Muscle layer of colon (tissue), 2 donors: ENCODE results near the gene EIF4E.
A peak's percentile ranks its signal among the peaks of the same experiment; 100 is the strongest.

Experiments
- H3K27ac ChIP-seq: one replicate; pipeline ENCODE4 v1.7.0; 2013; ENCODE audit warnings: low read depth, mild to moderate bottlenecking, low read length, moderate library complexity
- H3K27me3 ChIP-seq, 2 donors: one replicate each; pipeline ENCODE4 v1.7.0; 2013; ENCODE audit warnings: low read length in 2 of 2, mild to moderate bottlenecking in 2 of 2; ENCODE audit not compliant: insufficient read depth in 2 of 2, control insufficient read depth in 1 of 2
- H3K36me3 ChIP-seq: one replicate; pipeline ENCODE4 v1.7.0; 2013; ENCODE audit warnings: mild to moderate bottlenecking, low read length; ENCODE audit not compliant: insufficient read depth
- H3K4me1 ChIP-seq: one replicate; pipeline ENCODE4 v1.7.0; 2013; ENCODE audit warnings: mild to moderate bottlenecking, low read length; ENCODE audit not compliant: insufficient read depth
- H3K4me3 ChIP-seq, 2 donors: one replicate each; pipeline ENCODE4 v1.7.0; 2013; ENCODE audit warnings: low read length in 2 of 2, low read depth in 1 of 2, mild to moderate bottlenecking in 1 of 2, moderate library complexity in 1 of 2
- H3K9ac ChIP-seq: one replicate; pipeline ENCODE4 v1.7.0; 2013; ENCODE audit warnings: low read length
- H3K9me3 ChIP-seq: one replicate; pipeline ENCODE4 v1.7.0; 2013; ENCODE audit warnings: mild to moderate bottlenecking, low read length
- donor health status: abdominal sarcoma.
- donor health status: Adenocarcinoma of cecum.

EIF4E gene, protein sequence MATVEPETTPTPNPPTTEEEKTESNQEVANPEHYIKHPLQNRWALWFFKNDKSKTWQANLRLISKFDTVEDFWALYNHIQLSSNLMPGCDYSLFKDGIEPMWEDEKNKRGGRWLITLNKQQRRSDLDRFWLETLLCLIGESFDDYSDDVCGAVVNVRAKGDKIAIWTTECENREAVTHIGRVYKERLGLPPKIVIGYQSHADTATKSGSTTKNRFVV

DNA sequence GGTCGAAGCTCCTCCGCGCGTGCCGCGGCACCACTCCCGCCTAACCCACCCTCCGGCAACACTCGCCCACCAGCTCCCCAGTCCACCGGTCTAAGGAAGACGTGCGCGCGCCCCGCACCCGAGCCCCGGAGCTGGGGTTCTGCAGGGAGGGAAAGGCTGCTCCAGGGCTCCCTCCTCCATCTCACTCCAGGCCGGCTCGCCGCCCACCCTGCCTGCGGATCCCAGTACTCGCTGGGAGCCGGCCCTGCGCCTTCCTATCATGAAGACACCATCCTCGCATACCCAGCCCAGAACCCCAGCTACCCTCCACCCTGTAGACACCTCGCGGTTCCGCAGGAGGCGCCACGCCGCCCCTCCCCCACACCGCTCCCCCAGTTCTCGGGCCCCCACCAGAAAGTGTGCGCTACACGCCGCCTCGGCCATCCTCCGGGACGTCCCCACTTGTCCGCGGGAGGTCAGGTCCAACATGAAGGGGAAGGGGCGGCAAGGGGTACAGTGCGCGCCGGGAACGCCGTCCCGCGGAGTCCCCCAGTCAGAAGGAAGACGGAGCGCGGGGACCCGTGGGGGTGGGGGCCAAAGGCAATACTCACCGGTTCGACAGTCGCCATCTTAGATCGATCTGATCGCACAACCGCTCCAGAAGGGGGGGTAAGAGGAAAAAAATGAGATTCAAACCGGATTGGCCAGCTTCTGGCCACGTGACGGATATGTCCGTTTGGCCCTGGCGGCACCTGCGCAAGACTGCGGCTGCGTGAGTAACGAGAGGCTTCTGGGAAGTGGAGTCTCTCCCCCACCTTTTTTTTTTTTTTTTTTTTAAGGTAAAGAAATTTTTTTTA, at the start of gene EIF4E:
Gene EIF4E (minus strand): TSS at position 629 of the 836 bp plus-strand sequence. CDS start 21 bp downstream, at position 608.
- Histone ChIP-seq H3K4me3 (peak within 1 kb of the TSS; percentile 96 to 98), H3K27me3 (no peaks in the 10 kb centered on the region), H3K4me1 (no peaks in the 10 kb centered on the region), H3K36me3 (peaks cover 6% of the 10 kb centered on the region), H3K9me3 (no peaks in the 10 kb centered on the region), H3K9ac (peak within 1 kb of the TSS; percentile 93), H3K27ac (peak within 1 kb of the TSS; percentile 97)

DNA sequence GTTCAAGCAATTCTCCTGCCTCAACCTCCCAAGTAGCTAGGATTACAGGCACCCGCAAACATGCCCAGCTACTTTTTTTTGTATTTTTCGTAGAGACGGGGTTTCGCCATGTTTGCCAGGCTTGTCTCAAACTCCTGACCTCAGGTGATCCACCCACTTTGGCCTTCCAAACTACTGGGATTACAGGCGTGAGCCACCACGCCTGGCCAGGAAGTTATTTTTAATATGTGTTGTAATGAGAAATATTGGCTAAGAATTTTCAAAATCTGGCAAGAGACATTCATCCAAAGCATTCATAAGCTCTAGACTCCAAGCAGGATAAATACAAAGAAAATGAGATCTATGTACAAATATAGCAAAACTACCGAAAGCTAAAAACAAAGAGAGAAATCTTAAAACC, 48.6 kb upstream of the EIF4E start:
- no peaks in the 10 kb centered on the region for H3K27me3 ChIP-seq
- no peak overlapping the region for H3K9ac ChIP-seq
- no peak overlapping the region for H3K27ac ChIP-seq
- no peaks in the 10 kb centered on the region for H3K9me3 ChIP-seq
- H3K4me1 ChIP-seq, result no peaks in the 10 kb centered on the region
- H3K4me3 ChIP-seq, result no peak overlapping the region
- no peaks in the 10 kb centered on the region for H3K36me3 ChIP-seq

DNA sequence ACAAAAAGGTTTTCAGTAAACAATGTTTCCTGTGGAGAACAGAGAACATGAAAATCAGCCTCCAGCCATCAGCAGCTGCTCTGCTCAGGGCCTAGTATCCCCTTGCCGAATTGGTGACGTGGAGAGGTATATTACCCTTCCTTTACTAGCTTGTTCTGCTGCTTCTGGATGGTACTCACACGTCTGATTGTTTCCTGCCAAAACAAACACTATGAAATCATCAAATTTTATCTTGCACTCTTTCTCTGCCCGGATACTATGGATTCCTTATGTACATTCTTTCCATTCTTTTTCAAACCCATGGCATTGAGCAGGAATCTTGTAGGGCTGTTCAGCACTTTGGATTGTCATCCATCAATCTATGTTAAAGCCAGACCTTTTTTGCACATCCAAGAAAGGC, 47.8 kb upstream of the EIF4E start:
- no peak overlapping the region for H3K9ac ChIP-seq
- no peaks in the 10 kb centered on the region for H3K9me3 ChIP-seq
- no peaks in the 10 kb centered on the region for H3K27me3 ChIP-seq
- no peak overlapping the region for H3K4me3 ChIP-seq
- no peaks in the 10 kb centered on the region for H3K4me1 ChIP-seq
- no peak overlapping the region for H3K27ac ChIP-seq
- H3K36me3 ChIP-seq, result no peaks in the 10 kb centered on the region

DNA sequence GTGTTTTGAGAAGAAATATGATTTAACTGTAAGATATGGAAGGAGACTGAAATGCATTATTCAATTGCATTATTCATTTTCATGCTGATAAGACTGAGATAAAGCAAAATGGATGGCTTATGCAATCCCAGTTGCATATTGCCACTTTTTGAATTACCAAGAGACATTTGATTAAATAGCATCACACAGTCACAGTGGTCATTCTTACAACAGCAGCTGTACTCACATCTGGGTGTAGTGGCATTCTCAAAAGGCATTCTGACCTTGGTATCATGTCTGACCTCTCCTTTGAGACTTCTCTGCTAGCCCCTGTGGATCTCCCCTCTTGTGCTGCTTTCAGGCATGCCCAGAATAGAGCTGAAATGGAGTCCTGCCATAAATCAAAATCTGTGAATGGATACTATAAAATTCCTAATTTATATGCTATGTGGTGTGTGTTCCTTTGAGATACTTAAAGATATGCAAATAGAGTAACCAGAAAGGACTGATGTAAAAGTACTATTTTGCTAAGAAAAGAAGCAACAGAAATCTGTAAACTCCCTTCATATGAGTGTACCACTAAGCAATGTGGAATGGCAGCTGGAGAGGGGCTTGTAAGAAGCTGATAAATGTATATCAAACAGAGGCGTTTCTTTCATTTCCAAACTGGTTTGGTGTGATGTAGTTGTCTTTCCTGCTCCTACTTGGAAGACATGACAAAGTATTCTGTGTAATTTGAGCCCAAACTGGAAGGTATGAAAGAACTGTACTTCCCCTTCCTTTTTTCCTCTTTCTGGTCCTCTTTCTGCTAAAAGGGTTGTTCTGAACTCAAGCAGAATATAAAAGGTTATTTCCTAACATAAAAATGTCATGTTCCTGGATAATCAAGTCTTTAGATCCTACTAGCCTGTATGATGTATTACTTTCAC, 41.2 kb upstream of the EIF4E start:
- no peaks in the 10 kb centered on the region for H3K9me3 ChIP-seq
- H3K9ac ChIP-seq, result no peak overlapping the region
- H3K4me1 ChIP-seq, result no peaks in the 10 kb centered on the region
- H3K27me3 ChIP-seq, result no peaks in the 10 kb centered on the region
- no peaks in the 10 kb centered on the region for H3K36me3 ChIP-seq
- H3K4me3 ChIP-seq, result no peak overlapping the region
- H3K27ac ChIP-seq, result no peak overlapping the region

DNA sequence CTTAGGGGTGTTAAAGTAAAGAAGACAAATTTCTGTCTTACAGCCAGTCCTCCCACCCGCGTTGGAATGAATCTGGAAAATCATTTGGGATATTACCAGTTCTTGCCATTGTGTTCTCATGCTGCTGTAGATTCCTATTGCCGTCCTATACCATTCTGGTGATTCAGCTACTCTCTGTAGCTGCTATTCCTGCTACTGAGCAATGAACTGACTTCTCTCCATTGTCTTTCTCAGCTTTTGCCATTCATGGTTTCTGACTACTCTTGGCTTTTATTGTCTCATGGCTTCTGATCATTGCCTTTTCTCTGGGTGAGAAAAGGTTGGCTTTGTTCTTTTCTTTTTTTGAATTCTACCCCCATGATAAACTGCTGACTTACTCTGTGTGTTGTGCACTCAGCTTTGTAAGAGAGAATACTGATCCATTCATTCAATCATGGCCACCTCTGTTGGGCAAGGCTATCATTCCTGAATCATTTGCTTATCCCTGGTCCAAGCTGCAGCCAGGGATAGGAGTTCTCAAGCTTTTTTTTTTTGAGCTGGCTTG, 38.9 kb upstream of the EIF4E start:
- Histone ChIP-seq H3K36me3 (no peaks in the 10 kb centered on the region), H3K27ac (no peak overlapping the region), H3K4me3 (no peak overlapping the region)

DNA sequence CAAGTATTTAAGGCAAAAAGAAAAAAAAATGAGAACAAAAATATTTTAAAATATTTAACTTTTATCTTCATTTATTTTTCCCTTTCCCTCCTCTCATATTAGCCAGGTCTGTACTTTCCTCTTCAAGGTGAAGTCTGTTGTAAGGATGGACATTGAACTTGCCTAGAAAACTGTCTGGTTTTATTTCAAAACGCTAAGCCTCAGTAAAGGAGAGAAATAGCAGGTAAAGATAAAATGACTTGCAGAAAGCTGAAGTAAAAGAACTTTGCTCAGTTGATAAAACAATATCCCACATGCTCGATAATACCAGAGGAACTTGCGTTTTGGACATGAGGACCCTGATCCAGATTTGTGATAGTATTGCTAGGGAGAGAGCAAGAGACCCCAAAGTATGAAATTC, 38.0 kb upstream of the EIF4E start:
- Histone ChIP-seq H3K9me3 (no peaks in the 10 kb centered on the region), H3K9ac (no peak overlapping the region), H3K27me3 (no peaks in the 10 kb centered on the region), H3K4me3 (no peak overlapping the region), H3K4me1 (no peaks in the 10 kb centered on the region), H3K36me3 (no peaks in the 10 kb centered on the region), H3K27ac (no peak overlapping the region)

More for the DNA sequence above, 38.9 kb upstream of the EIF4E start:
- H3K9ac ChIP-seq, result no peak overlapping the region
- H3K27me3 ChIP-seq, result no peaks in the 10 kb centered on the region
- H3K9me3 ChIP-seq, result no peaks in the 10 kb centered on the region
- H3K4me1 ChIP-seq, result no peaks in the 10 kb centered on the region

DNA sequence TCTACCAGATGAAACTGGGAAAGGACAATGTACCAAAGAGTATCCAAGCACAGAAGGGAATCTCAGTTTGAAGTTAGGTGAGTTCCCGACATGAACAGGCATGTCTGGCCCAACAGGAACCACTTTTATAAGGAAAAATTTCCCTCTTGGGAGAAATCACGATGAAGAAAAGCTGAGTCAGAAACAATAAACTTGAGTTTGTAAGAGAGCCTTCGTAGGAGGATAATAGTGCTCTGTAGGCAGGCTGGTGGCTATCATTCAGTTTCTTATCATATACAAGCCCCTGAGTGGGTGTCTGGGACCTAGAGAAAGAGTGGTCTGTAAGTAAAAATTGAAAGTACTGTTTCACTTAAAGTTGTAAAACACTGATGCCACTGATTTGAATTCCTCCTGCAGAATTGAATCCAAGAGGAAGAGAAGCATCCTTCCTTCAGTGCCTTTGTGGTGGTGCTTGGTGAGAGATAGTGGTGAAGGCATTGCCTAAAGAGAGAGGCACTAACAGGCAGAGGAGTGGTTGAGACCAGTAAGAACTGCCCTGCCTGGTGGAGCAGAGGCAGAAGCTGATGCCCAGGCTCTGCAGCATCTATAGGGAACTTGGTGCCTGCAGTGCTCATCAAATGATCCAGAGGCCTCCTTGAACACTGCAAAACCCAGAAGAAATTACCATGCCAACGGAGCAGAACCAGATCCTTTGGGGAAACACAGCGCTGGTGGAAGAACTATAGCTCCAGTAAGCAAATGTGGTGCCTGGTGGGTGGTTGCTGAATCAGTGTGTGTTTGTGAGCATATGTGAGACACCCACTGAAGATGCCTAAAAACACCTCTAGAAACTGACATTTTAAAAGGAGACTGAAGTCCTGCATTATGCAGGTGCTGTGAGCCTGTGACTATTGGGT, 34.9 kb upstream of the EIF4E start:
- H3K9me3 ChIP-seq, result no peaks in the 10 kb centered on the region
- no peak overlapping the region for H3K9ac ChIP-seq
- no peak overlapping the region for H3K4me3 ChIP-seq
- H3K4me1 ChIP-seq, result no peaks in the 10 kb centered on the region
- no peak overlapping the region for H3K27ac ChIP-seq
- no peaks in the 10 kb centered on the region for H3K27me3 ChIP-seq
- no peaks in the 10 kb centered on the region for H3K36me3 ChIP-seq

DNA sequence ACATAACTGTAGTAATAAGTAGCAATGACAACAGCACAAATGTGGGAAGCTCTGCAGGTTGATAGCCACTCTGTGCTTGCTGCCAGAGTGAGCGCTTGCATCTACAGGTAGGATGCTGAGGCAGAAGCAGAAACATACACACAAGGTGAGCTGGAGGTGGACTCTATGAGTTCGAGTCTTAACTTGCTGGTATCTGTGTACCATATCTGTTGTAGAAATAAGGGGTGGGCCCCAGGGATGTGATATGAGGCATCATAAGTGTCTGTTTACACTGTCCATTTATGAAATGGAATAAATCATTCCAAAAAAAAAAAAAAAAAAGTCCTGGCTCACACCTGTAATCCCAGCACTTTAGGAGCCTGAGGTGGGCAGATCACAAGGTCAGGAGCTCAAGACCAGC, 32.8 kb upstream of the EIF4E start:
- no peaks in the 10 kb centered on the region for H3K9me3 ChIP-seq
- no peak overlapping the region for H3K27ac ChIP-seq
- no peaks in the 10 kb centered on the region for H3K4me1 ChIP-seq
- H3K9ac ChIP-seq, result no peak overlapping the region
- H3K27me3 ChIP-seq, result no peaks in the 10 kb centered on the region
- no peaks in the 10 kb centered on the region for H3K36me3 ChIP-seq
- no peak overlapping the region for H3K4me3 ChIP-seq

DNA sequence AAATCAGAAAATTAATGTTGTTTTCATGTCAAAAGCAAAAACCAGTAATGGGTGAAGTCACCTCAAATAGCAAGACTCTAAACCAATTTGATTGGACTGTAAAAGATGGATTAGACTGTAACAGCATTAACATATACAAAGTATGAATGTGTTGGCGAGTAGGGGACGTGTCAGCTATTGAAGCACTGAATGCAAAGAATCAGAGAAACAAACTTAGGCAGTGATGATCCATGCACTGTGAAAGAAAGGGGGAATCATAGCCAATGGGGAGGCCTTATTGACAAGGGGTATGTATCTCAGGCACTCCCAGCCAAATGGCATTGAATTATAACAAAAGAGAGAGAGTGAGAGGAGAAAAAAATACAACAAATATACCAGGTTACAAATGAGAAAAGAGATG, 30.5 kb upstream of the EIF4E start:
- Histone ChIP-seq H3K27ac (no peak overlapping the region), H3K9me3 (no peaks in the 10 kb centered on the region), H3K4me1 (no peaks in the 10 kb centered on the region), H3K4me3 (no peak overlapping the region), H3K27me3 (no peaks in the 10 kb centered on the region), H3K9ac (no peak overlapping the region), H3K36me3 (no peaks in the 10 kb centered on the region)

DNA sequence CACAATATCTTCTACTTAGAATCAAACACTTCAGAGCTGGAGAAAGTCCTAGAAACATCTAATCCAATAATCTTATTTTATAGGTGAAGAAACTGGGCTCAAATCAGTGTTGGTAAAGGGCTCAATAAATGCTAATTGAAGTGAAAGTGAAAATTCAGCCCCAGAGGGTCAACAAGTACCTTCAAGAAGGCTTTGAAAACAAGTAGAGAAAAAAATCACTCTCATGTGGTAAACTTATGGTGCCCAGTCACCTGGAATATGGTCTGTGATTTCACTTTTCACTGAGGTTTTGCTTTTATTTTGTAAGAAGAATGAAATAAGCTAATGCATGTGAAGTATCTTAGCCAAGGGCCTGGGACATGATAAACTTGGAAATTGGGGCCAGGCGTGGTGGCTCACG, 29.1 kb upstream of the EIF4E start:
- Histone ChIP-seq H3K9ac (no peak overlapping the region), H3K4me3 (no peak overlapping the region), H3K9me3 (no peaks in the 10 kb centered on the region), H3K4me1 (no peaks in the 10 kb centered on the region), H3K27ac (no peak overlapping the region), H3K27me3 (no peaks in the 10 kb centered on the region), H3K36me3 (no peaks in the 10 kb centered on the region)
